ENCODE data around the gene DNAH2.

DNA sequence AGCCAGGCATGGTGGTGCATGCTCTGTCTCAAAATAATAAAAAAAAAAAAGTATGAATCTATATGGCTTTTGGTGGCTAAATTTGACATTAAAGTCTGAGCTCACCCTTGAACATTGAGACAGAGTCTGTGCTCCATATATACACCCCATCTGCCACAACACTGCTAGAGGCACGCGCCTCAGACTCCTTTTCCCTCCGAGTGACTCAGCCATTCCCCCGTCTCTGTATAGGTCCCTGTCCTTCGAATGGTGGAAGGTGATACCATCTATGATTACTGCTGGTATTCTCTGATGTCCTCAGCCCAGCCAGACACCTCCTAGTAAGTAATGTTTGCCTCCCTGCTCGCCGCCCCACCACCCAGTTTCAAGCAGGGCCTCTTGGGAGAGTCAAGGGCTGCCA, 17.0 kb upstream of the DNAH2 start:
- no peak for TF ChIP-seq POLR2A (IDR thresholded peaks at IDR 0.05; ENCODE audit: low read depth, low read length)
- TF ChIP-seq POLR2AphosphoS5 (IDR thresholded peaks at IDR 0.05; ENCODE audit: low read depth, low read length): no peak
- TF ChIP-seq TAF1 (IDR thresholded peaks at IDR 0.05; ENCODE audit: low read depth, low read length): no peak
- no peak for TF ChIP-seq SPI1 (IDR thresholded peaks at IDR 0.05; ENCODE audit: low read depth, low read length)
